ENCODE measurements around the gene PRKAG2. TPM values are rescaled to one million over a fixed set of nuclear protein-coding genes. Genes with fewer than 3 reads are reported as not detected.

The PRKAG2 gene
- total and polyA plus RNA-seq, 2 experiments from 2014 or later, result 17.0 to 19.5 TPM

DNA sequence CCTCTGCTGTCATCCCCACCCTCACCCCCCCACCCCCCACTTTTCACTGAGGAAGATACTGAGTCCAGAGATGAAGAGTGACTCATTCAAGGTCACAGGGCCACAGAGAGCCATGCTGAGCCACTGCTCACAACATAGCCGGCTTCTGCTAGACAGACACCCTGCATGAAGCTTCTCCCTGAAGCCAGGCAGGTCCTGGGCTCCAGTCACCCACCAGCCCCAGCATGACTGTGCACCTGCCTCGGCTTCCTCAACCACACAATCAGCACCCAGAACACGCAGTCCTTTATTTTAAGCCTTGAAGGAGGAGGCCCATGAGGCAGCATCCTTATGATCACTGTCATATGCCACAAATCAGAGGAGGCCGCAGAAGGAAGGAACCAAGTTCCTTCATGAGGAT is 19.2 kb upstream of the PRKAG2 start:
- peaks cover 37% of the 10 kb centered on the region for H3K27me3 ChIP-seq (replicated peaks; ENCODE audit: insufficient read depth)
- no peaks in the 10 kb centered on the region for H3K4me1 ChIP-seq (ENCODE audit: insufficient read depth)
- no peak overlapping the region for H2AFZ ChIP-seq
- no peak for DNase-seq
- in situ Hi-C loops (cut with MboI), result no loop called here
- H3K9ac ChIP-seq, result no peak overlapping the region
- H3K9me3 ChIP-seq (ENCODE audit: low read depth), result no peaks in the 10 kb centered on the region
- TF ChIP-seq EZH2 (IDR thresholded peaks at IDR 0.05; ENCODE audit: insufficient read depth, poor library complexity, severe bottlenecking) (no peak), EZH2phosphoT487 (IDR thresholded peaks at IDR 0.05; ENCODE audit: insufficient read depth, low read depth) (no peak)
- no peaks in the 10 kb centered on the region for H3K9me2 ChIP-seq (ENCODE audit: insufficient read depth)
- H3K4me2 ChIP-seq (ENCODE audit: unreplicated experiment), result no peak overlapping the region
- H3K4me3 ChIP-seq, result no peak overlapping the region
- no peaks in the 10 kb centered on the region for H4K20me1 ChIP-seq (ENCODE audit: insufficient read depth)
- no peaks in the 10 kb centered on the region for H3F3A ChIP-seq (ENCODE audit: insufficient read depth)
- no peaks in the 10 kb centered on the region for H3K36me3 ChIP-seq (ENCODE audit: low read depth)
- no peaks in the 10 kb centered on the region for H3K79me2 ChIP-seq (ENCODE audit: insufficient read depth)
- H3K27ac ChIP-seq, result no peak overlapping the region
- WGBS, 2 experiments (ENCODE audit: low coverage in 1 of 2, low lambda C conversion rate in 2 of 2, missing lambda C conversion rate in 2 of 2), result 78 to 83% methylated on average over 4 of the region's 4 CpGs

GRCh38 chr7:151895631-151896031 is 18.7 kb upstream of the PRKAG2 start:
- no peak for TF ChIP-seq EZH2phosphoT487 (IDR thresholded peaks at IDR 0.05; ENCODE audit: insufficient read depth, low read depth)
- no peak for TF ChIP-seq EZH2 (IDR thresholded peaks at IDR 0.05; ENCODE audit: insufficient read depth, poor library complexity, severe bottlenecking)
- in situ Hi-C loops (cut with MboI), result no loop called here
- H3F3A ChIP-seq (ENCODE audit: insufficient read depth), result no peaks in the 10 kb centered on the region
- H3K4me2 ChIP-seq (ENCODE audit: unreplicated experiment), result no peak overlapping the region
- no peaks in the 10 kb centered on the region for H3K4me1 ChIP-seq (ENCODE audit: insufficient read depth)
- no peaks in the 10 kb centered on the region for H3K9me2 ChIP-seq (ENCODE audit: insufficient read depth)
- H2AFZ ChIP-seq, result no peak overlapping the region
- WGBS, 2 experiments (ENCODE audit: low coverage in 1 of 2, low lambda C conversion rate in 2 of 2, missing lambda C conversion rate in 2 of 2), result 77 to 84% methylated on average over 10 of the region's 10 CpGs
- no peaks in the 10 kb centered on the region for H3K9me3 ChIP-seq (ENCODE audit: low read depth)
- no peak for DNase-seq
- no peak overlapping the region for H3K4me3 ChIP-seq
- H3K27me3 ChIP-seq (replicated peaks; ENCODE audit: insufficient read depth), result peaks cover 37% of the 10 kb centered on the region
- no peak overlapping the region for H3K27ac ChIP-seq
- no peak overlapping the region for H3K9ac ChIP-seq
- no peaks in the 10 kb centered on the region for H3K79me2 ChIP-seq (ENCODE audit: insufficient read depth)
- H4K20me1 ChIP-seq (ENCODE audit: insufficient read depth), result no peaks in the 10 kb centered on the region
- H3K36me3 ChIP-seq (ENCODE audit: low read depth), result no peaks in the 10 kb centered on the region

GRCh38 chr7:151895008-151895630 is 18.2 kb upstream of the PRKAG2 start:
- Histone ChIP-seq H3K4me1 (ENCODE audit: insufficient read depth) (no peaks in the 10 kb centered on the region), H3K27me3 (replicated peaks; ENCODE audit: insufficient read depth) (peaks cover 38% of the 10 kb centered on the region), H3K79me2 (ENCODE audit: insufficient read depth) (no peaks in the 10 kb centered on the region), H3K9ac (no peak overlapping the region), H3K36me3 (ENCODE audit: low read depth) (no peaks in the 10 kb centered on the region), H3K9me2 (ENCODE audit: insufficient read depth) (no peaks in the 10 kb centered on the region), H3K4me2 (ENCODE audit: unreplicated experiment) (no peak overlapping the region), H3K9me3 (ENCODE audit: low read depth) (no peaks in the 10 kb centered on the region), H3F3A (ENCODE audit: insufficient read depth) (no peaks in the 10 kb centered on the region), H3K4me3 (no peak overlapping the region), H3K27ac (no peak overlapping the region), H2AFZ (no peak overlapping the region), H4K20me1 (ENCODE audit: insufficient read depth) (no peaks in the 10 kb centered on the region)
- 87 to 92% methylated on average over 14 to 21 of the region's 21 CpGs for WGBS, 2 experiments (ENCODE audit: low coverage in 1 of 2, low lambda C conversion rate in 2 of 2, missing lambda C conversion rate in 2 of 2)
- in situ Hi-C loops (cut with MboI), result no loop called here
- no peak for TF ChIP-seq EZH2phosphoT487 (IDR thresholded peaks at IDR 0.05; ENCODE audit: insufficient read depth, low read depth)
- no peak for TF ChIP-seq EZH2 (IDR thresholded peaks at IDR 0.05; ENCODE audit: insufficient read depth, poor library complexity, severe bottlenecking)
- DNase-seq, result no peak

DNA sequence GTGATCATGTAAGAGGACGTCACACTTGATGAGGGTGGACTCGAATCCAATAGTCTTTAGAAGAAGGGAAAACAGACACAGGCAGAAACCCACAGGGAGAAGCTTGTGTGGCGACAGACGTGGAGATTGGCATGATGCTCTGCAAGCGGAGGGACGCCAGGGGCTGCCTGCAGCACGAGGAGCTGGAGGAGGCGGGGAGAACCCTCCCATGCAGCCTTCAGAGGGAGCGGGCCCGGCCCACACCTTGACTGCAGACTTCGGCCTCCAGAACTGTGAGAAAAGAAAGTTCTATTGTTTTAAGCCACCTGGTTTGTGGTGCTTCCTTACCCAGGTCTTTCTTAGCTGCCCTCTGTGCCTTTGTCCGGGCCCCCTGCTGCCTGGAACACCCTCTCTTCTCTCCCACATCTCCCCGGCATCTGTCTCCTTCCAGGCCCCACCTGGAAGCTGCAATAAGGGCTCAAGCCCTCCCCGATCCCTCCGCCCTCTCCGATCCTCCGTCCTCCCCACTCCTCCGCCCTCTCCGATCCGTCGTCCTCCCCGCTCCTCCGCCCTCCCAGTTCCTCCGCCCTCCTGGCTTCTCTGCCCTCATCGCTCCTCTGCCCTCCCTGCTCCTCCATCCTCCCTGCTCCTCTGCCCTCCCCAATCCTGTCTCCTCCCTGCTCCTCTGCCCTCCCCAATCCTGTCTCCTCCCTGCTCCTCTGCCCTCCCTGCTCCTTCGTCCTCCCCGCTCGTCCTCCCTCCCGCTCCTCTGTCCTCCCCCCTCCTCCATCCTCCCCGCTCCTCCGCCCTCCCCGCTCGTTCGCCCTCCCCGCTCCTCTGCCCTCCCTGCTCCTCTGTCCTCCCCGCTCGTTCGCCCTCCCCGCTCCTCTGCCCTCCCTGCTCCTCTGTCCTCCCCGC is 17.4 kb upstream of the PRKAG2 start:
- no peak for DNase-seq
- in situ Hi-C loops (cut with MboI), result no loop called here
- 72 to 76% methylated on average over 15 to 40 of the region's 40 CpGs for WGBS, 2 experiments (ENCODE audit: low coverage in 1 of 2, low lambda C conversion rate in 2 of 2, missing lambda C conversion rate in 2 of 2)
- no peaks in the 10 kb centered on the region for H3K79me2 ChIP-seq (ENCODE audit: insufficient read depth)
- no peaks in the 10 kb centered on the region for H3F3A ChIP-seq (ENCODE audit: insufficient read depth)
- H2AFZ ChIP-seq, result no peak overlapping the region
- no peak overlapping the region for H3K27ac ChIP-seq
- H3K9me2 ChIP-seq (ENCODE audit: insufficient read depth), result no peaks in the 10 kb centered on the region
- H3K36me3 ChIP-seq (ENCODE audit: low read depth), result no peaks in the 10 kb centered on the region
- no peak overlapping the region for H3K4me3 ChIP-seq
- H3K9me3 ChIP-seq (ENCODE audit: low read depth), result no peaks in the 10 kb centered on the region
- H3K4me2 ChIP-seq (ENCODE audit: unreplicated experiment), result no peak overlapping the region
- H3K9ac ChIP-seq, result no peak overlapping the region
- no peaks in the 10 kb centered on the region for H4K20me1 ChIP-seq (ENCODE audit: insufficient read depth)
- H3K4me1 ChIP-seq (ENCODE audit: insufficient read depth), result no peaks in the 10 kb centered on the region
- TF ChIP-seq EZH2 (IDR thresholded peaks at IDR 0.05; ENCODE audit: insufficient read depth, poor library complexity, severe bottlenecking) (no peak), EZH2phosphoT487 (IDR thresholded peaks at IDR 0.05; ENCODE audit: insufficient read depth, low read depth) (no peak)
- H3K27me3 ChIP-seq (replicated peaks; ENCODE audit: insufficient read depth), result peaks cover 39% of the 10 kb centered on the region
